Embryonic facial prominence (tissue), 1 donor: ENCODE data around the gene HS3ST4.
"Not testable (repeated sequence)": the region's sequence is repeated elsewhere in the genome, so short reads cannot be mapped to it uniquely, and the experiment has no call there.

ENCODE experiments used
- DNase-seq: peaks from one replicate; pipeline ENCODE4 v3.0.0-alpha.2; 2016; ENCODE audit errors: extremely low spot score

HS3ST4 gene

GRCh38 chr16:25988882-25989281 lies 297.1 kb downstream of the HS3ST4 start:
- no peak for DNase-seq

- no peak for DNase-seq
Observed at GRCh38 chr16:25996052-25996451, 304.3 kb downstream of the HS3ST4 start.

- DNase-seq = no peak
Observed at GRCh38 chr16:26005336-26005735, 313.6 kb downstream of the HS3ST4 start.

GRCh38 chr16:26012376-26012775 lies 320.6 kb downstream of the HS3ST4 start:
- DNase-seq = no peak

GRCh38 chr16:26015776-26016175 lies 324.0 kb downstream of the HS3ST4 start:
- no peak for DNase-seq

- DNase-seq = no peak
Observed at GRCh38 chr16:26016989-26017388, 325.2 kb downstream of the HS3ST4 start.

- no peak for DNase-seq
Observed at GRCh38 chr16:26019381-26020242, 327.9 kb downstream of the HS3ST4 start.

GRCh38 chr16:26026709-26027450 lies 335.1 kb downstream of the HS3ST4 start:
- DNase-seq = no peak

- DNase-seq = no peak
Observed at GRCh38 chr16:26031286-26031685, 339.5 kb downstream of the HS3ST4 start.

GRCh38 chr16:26032661-26033060 lies 340.9 kb downstream of the HS3ST4 start:
- DNase-seq = not testable (repeated sequence)

- DNase-seq = no peak
Observed at GRCh38 chr16:26041952-26042668, 350.4 kb downstream of the HS3ST4 start.

- no peak for DNase-seq
Observed at GRCh38 chr16:26050472-26050871, 358.7 kb downstream of the HS3ST4 start.

GRCh38 chr16:26051063-26051462 lies 359.3 kb downstream of the HS3ST4 start:
- DNase-seq = no peak

- no peak for DNase-seq
Observed at GRCh38 chr16:26053889-26054288, 362.1 kb downstream of the HS3ST4 start.

- no peak for DNase-seq
Observed at GRCh38 chr16:26058326-26058725, 366.6 kb downstream of the HS3ST4 start.

GRCh38 chr16:26070302-26071100 lies 378.7 kb downstream of the HS3ST4 start:
- DNase-seq = peak; percentile 50

- no peak for DNase-seq
Observed at GRCh38 chr16:26071101-26071866, 379.5 kb downstream of the HS3ST4 start.

GRCh38 chr16:26078716-26079355 lies 387.1 kb downstream of the HS3ST4 start:
- DNase-seq = no peak

GRCh38 chr16:26087091-26087490 lies 395.3 kb downstream of the HS3ST4 start:
- no peak for DNase-seq

GRCh38 chr16:26091511-26091910 lies 399.8 kb downstream of the HS3ST4 start:
- DNase-seq = no peak
